ENCODE data around the gene SPRR4. TPM values are rescaled to one million over a fixed set of nuclear protein-coding genes. Genes with fewer than 3 reads are reported as not detected.

SPRR4 gene
- total RNA-seq, 4 donors from 2014 or later: not detected

DNA sequence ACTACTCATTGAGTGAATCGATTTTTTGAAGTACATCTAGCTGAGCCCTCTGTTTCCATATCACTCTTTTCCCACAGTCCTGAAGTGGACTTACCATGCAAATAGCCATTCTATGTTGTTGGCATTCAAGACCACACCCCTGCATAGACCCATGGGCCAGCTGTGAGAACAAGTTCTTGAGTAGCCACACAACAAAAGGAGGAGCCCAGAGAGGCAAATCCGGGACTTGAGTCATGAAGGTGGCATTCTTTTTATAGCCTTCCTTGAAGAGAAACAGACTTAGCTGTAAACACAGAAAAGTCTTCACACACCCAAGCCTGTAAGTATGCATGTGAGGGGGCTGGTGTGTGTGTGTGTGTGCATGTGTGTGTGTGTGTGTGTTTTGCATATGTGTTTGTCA, 37.3 kb upstream of the SPRR4 start:
- no peaks in the 10 kb centered on the region for H3K36me3 ChIP-seq
- H3K4me3 ChIP-seq: no peak overlapping the region
- WGBS, 2 donors (ENCODE audit: low coverage in 1 of 2): 72 to 78% methylated on average over 1 to 2 of the region's 2 CpGs
- H3K27ac ChIP-seq: no peak overlapping the region
- TF ChIP-seq POLR2A (IDR thresholded peaks at IDR 0.05) (no peak), EP300 (IDR thresholded peaks at IDR 0.05) (no peak), POLR2AphosphoS5 (IDR thresholded peaks at IDR 0.05) (no peak)
- TF ChIP-seq, protein P1, sequence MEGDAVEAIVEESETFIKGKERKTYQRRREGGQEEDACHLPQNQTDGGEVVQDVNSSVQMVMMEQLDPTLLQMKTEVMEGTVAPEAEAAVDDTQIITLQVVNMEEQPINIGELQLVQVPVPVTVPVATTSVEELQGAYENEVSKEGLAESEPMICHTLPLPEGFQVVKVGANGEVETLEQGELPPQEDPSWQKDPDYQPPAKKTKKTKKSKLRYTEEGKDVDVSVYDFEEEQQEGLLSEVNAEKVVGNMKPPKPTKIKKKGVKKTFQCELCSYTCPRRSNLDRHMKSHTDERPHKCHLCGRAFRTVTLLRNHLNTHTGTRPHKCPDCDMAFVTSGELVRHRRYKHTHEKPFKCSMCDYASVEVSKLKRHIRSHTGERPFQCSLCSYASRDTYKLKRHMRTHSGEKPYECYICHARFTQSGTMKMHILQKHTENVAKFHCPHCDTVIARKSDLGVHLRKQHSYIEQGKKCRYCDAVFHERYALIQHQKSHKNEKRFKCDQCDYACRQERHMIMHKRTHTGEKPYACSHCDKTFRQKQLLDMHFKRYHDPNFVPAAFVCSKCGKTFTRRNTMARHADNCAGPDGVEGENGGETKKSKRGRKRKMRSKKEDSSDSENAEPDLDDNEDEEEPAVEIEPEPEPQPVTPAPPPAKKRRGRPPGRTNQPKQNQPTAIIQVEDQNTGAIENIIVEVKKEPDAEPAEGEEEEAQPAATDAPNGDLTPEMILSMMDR (IDR thresholded peaks at IDR 0.05): no peak
- ATAC-seq: no peak
- no peaks in the 10 kb centered on the region for H3K27me3 ChIP-seq
- no peaks in the 10 kb centered on the region for H3K9me3 ChIP-seq
- H3K4me1 ChIP-seq: no peaks in the 10 kb centered on the region

DNA sequence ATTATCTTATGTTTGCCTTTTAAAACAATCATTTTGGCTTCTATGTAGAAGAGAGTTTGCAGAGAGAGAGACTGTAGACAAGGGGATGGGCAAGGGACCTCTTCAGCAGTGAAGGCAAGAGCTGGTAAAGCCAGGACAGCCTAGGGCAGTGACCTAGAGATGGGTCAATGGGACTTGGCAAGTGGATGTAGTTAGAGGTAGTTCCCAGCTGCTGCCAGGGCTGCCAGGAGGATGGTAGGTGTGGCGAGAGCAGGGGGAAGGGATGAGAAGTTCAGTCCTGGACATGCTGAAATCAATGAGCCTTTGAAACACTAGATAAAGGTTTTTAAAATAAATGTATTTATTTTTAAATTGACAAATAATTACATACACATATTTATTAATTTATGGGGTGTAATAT, 29.8 kb upstream of the SPRR4 start:
- WGBS, 2 donors (ENCODE audit: low coverage in 1 of 2): 92% methylated on average over 1 of the region's 1 CpG; no CpG with 5 or more reads in 1 of the 2 donors
- Histone ChIP-seq H3K9me3 (no peaks in the 10 kb centered on the region), H3K27ac (no peak overlapping the region), H3K4me3 (no peak overlapping the region), H3K27me3 (no peaks in the 10 kb centered on the region), H3K36me3 (no peaks in the 10 kb centered on the region), H3K4me1 (no peaks in the 10 kb centered on the region)
- no peak for ATAC-seq
- TF ChIP-seq EP300 (IDR thresholded peaks at IDR 0.05): no peak
- no peak for TF ChIP-seq POLR2A (IDR thresholded peaks at IDR 0.05)
- TF ChIP-seq POLR2AphosphoS5 (IDR thresholded peaks at IDR 0.05): no peak
- TF ChIP-seq, protein P1 (IDR thresholded peaks at IDR 0.05): no peak

DNA sequence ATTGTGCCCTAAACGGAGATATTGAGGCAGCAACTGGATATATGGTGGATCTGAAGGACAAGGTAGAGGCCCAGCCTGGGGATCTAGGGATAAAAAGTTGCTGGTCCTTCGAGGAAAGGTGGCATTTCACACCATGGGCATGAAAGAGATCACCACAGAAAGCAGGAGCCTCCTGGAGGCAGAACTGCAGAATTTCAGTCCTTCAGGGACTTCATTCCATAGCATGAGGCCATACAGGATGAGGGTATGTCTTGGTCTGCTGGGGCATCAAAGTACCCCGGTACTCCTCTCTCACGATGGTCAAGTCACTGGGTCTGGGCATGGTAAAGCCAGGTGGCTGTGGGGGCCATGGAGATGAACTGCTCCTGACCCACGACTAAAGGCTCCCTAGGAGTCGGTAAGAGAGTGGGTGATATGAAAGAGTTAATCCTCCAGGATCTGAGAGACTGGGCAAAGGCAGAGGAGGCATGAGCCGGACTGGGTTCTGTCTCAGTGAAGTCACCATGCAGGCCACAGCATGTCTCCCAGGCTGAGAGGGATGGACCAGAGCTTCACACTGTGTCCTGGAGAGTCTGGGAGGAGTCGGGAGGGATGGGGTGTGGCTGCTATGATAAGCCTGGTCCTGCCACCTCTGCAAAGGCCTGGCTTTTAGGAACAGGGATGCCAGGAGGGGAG, 29.3 kb upstream of the SPRR4 start:
- TF ChIP-seq, protein P1 (IDR thresholded peaks at IDR 0.05): no peak
- TF ChIP-seq POLR2A (IDR thresholded peaks at IDR 0.05) (no peak), POLR2AphosphoS5 (IDR thresholded peaks at IDR 0.05) (no peak), EP300 (IDR thresholded peaks at IDR 0.05) (no peak)
- Histone ChIP-seq H3K27ac (no peak overlapping the region), H3K4me3 (no peak overlapping the region), H3K36me3 (no peaks in the 10 kb centered on the region), H3K27me3 (no peaks in the 10 kb centered on the region), H3K9me3 (no peaks in the 10 kb centered on the region), H3K4me1 (no peaks in the 10 kb centered on the region)
- WGBS, 2 donors (ENCODE audit: low coverage in 1 of 2): 76 to 77% methylated on average over 5 to 8 of the region's 8 CpGs
- ATAC-seq: no peak

DNA sequence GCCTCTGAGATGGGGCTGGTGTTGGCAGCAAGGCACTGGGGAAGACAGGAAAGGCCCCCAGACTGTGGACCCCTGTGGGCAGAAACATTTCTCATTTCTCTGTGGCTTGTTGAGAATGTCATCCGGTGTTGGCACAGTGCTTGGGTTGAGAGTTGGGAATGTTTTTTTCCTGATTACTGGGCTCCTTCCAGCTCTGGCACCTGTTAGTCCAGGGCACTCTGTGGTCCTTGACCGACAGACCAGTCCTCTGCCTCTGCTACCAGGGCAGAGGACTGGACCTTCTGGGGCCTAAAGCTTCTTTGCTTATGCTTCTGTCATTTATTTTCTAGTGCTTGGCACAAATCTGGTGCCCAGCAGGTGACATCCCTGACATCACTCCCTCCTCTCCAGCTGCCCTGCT, 28.3 kb upstream of the SPRR4 start:
- ATAC-seq: no peak
- H3K4me3 ChIP-seq: no peak overlapping the region
- 71 to 90% methylated on average over 1 to 2 of the region's 2 CpGs for WGBS, 2 donors (ENCODE audit: low coverage in 1 of 2)
- H3K27ac ChIP-seq: no peak overlapping the region
- H3K36me3 ChIP-seq: no peaks in the 10 kb centered on the region
- H3K4me1 ChIP-seq: no peaks in the 10 kb centered on the region
- H3K9me3 ChIP-seq: no peaks in the 10 kb centered on the region
- TF ChIP-seq POLR2AphosphoS5 (IDR thresholded peaks at IDR 0.05): no peak
- no peak for TF ChIP-seq POLR2A (IDR thresholded peaks at IDR 0.05)
- TF ChIP-seq, protein P1 (IDR thresholded peaks at IDR 0.05): no peak
- no peak for TF ChIP-seq EP300 (IDR thresholded peaks at IDR 0.05)
- no peaks in the 10 kb centered on the region for H3K27me3 ChIP-seq

DNA sequence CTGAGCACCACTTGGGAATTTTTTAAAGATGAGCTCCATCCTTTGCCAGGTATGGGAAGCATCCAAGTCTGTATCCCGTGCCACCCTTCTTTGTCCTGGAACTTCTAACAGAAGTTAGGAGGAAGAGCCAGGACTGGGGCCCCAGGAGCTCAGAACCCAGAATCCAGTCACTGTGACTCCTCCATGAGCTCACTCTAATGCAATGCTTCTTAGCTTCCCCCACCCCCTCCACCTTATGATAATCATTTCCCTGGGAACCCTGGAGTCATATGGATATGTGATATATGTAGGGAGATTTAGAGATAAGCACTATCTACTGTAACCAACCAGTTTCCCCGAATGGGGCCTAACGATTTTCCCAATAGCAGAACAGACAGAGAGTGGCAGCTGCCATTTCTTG, 24.2 kb upstream of the SPRR4 start:
- no peak for ATAC-seq
- Histone ChIP-seq H3K36me3 (no peaks in the 10 kb centered on the region), H3K27me3 (no peaks in the 10 kb centered on the region), H3K9me3 (no peaks in the 10 kb centered on the region), H3K4me1 (no peaks in the 10 kb centered on the region), H3K4me3 (no peak overlapping the region), H3K27ac (no peak overlapping the region)
- 89 to 96% methylated on average over 2 to 3 of the region's 3 CpGs for WGBS, 2 donors (ENCODE audit: low coverage in 1 of 2)
- TF ChIP-seq, protein P1 (IDR thresholded peaks at IDR 0.05): no peak
- TF ChIP-seq EP300 (IDR thresholded peaks at IDR 0.05): no peak

Data from gastroesophageal sphincter (tissue), 4 donors.